GM12878 (cell line): ENCODE measurements around the gene GPR153.

Experiments used
- CTCF ChIP-seq, 3 experiments: IDR thresholded peaks in 2 of 3; conservative IDR thresholded peaks in 1 of 3; 2 replicates each; pipeline ENCODE4 v1.5.1; 2011; ENCODE audit warnings: low read depth in 3 of 3, low read length in 3 of 3, mild to moderate bottlenecking in 3 of 3, control low read depth in 2 of 3, moderate library complexity in 2 of 3, inconsistent platforms in 1 of 3, mixed read lengths in 1 of 3; ENCODE audit not compliant: control insufficient read depth in 2 of 3, insufficient read depth in 1 of 3; ENCODE audit errors: extremely low read depth in 1 of 3
- HDAC2 ChIP-seq: fragments of 200-600 bp; sonication (generic); IDR thresholded peaks from 2 replicates; pipeline ENCODE4 v1.6.1; 2017
- JUND ChIP-seq: IDR thresholded peaks from 2 replicates; pipeline ENCODE4 v1.6.1; 2012; ENCODE audit warnings: low read depth, mild to moderate bottlenecking, low read length, improper control_type of control experiment, moderate library complexity
- LARP7 ChIP-seq: fragments of 450-650 bp; IDR thresholded peaks from 2 replicates; pipeline ENCODE4 v1.6.1; 2017; ENCODE audit warnings: mild to moderate bottlenecking
- NR2C1 ChIP-seq: fragments of 450-650 bp; IDR thresholded peaks from 2 replicates; pipeline ENCODE4 v1.6.1; 2017; ENCODE audit warnings: antibody characterized with exemption, mild to moderate bottlenecking, moderate library complexity
- PAX8 ChIP-seq: fragments of 450-650 bp; IDR thresholded peaks from 2 replicates; pipeline ENCODE4 v1.6.1; 2017; ENCODE audit warnings: mild to moderate bottlenecking, moderate library complexity
- RCOR1 ChIP-seq: conservative IDR thresholded peaks from 2 replicates; pipeline ENCODE4 v1.6.1; 2012; ENCODE audit warnings: low read depth, low read length, improper control_type of control experiment
- RELA ChIP-seq: fragments of 450-650 bp; IDR thresholded peaks from 2 replicates; pipeline ENCODE4 v1.8.0; 2014; ENCODE audit warnings: borderline replicate concordance; ENCODE audit not compliant: partially characterized antibody
- SIN3A ChIP-seq: IDR thresholded peaks from 2 replicates; pipeline ENCODE4 v1.6.1; 2012; ENCODE audit warnings: low read depth, low read length, improper control_type of control experiment
- ZBTB11 ChIP-seq: fragments of 450-650 bp; formaldehyde crosslinking; IDR thresholded peaks from 2 replicates; pipeline ENCODE4 v1.5.0; 2022; ENCODE audit warnings: mild to moderate bottlenecking, missing genetic modification characterization
- ZBTB33 ChIP-seq: fragments of 450-650 bp; IDR thresholded peaks from 2 replicates; pipeline ENCODE4 v1.6.1; 2017; ENCODE audit warnings: mild to moderate bottlenecking

- TF ChIP-seq SIN3A: no peak
- no peak for TF ChIP-seq JUND
- no peak for TF ChIP-seq LARP7
- TF ChIP-seq RCOR1: no peak
- TF ChIP-seq CTCF (IDR thresholded peaks at IDR 0.05 in 2 of 3, conservative IDR thresholded peaks at IDR 0.05 in 1 of 3; ENCODE audit: control insufficient read depth in 2 of 3, extremely low read depth in 1 of 3, insufficient read depth in 1 of 3, low read depth in 3 of 3, low read length in 3 of 3): no peak
- no peak for TF ChIP-seq HDAC2
- no peak for TF ChIP-seq ZBTB11
- no peak for TF ChIP-seq ZBTB33
- TF ChIP-seq RELA: no peak
- TF ChIP-seq PAX8: no peak
- TF ChIP-seq NR2C1: no peak
These were observed 13.2 kb upstream of the GPR153 start for GRCh38 chr1:6274102-6274501.
